HG03175 (cell line): ENCODE measurements around the gene CFAP61.
"Not testable (repeated sequence)": the region's sequence is repeated elsewhere in the genome, so short reads cannot be mapped to it uniquely, and the experiment has no call there.

Source experiments
- ATAC-seq: cut with Tn5 transposase; IDR thresholded peaks from one replicate; pipeline ENCODE4 v1.9.1; 2021; ENCODE audit warnings: mild to moderate bottlenecking, moderate library complexity; ENCODE audit not compliant: unreplicated experiment

CFAP61 gene

GRCh38 chr20:20089018-20089417 lies 36.7 kb downstream of the CFAP61 start:
- no peak for ATAC-seq

GRCh38 chr20:20089939-20090338 lies 37.6 kb downstream of the CFAP61 start:
- no peak for ATAC-seq

- ATAC-seq, result no peak
These were observed 40.5 kb downstream of the CFAP61 start for GRCh38 chr20:20092827-20093226.

GRCh38 chr20:20094410-20094809 lies 42.1 kb downstream of the CFAP61 start:
- ATAC-seq, result no peak

GRCh38 chr20:20095114-20095872 lies 43.0 kb downstream of the CFAP61 start:
- ATAC-seq, result no peak

GRCh38 chr20:20096421-20096820 lies 44.1 kb downstream of the CFAP61 start:
- no peak for ATAC-seq

- ATAC-seq, result no peak
These were observed 48.5 kb downstream of the CFAP61 start for GRCh38 chr20:20100881-20101280.

GRCh38 chr20:20102163-20102562 lies 49.8 kb downstream of the CFAP61 start:
- no peak for ATAC-seq

GRCh38 chr20:20102716-20103258 lies 50.5 kb downstream of the CFAP61 start:
- no peak for ATAC-seq

- no peak for ATAC-seq
These were observed 51.2 kb downstream of the CFAP61 start for GRCh38 chr20:20103486-20103885.

- ATAC-seq, result not testable (repeated sequence)
These were observed 70.9 kb downstream of the CFAP61 start for GRCh38 chr20:20123187-20123586.

- no peak for ATAC-seq
These were observed 78.1 kb downstream of the CFAP61 start for GRCh38 chr20:20130399-20130798.

GRCh38 chr20:20134941-20135575 lies 82.7 kb downstream of the CFAP61 start:
- ATAC-seq, result no peak

- ATAC-seq, result no peak
These were observed 84.0 kb downstream of the CFAP61 start for GRCh38 chr20:20136313-20136712.

GRCh38 chr20:20137851-20138250 lies 85.5 kb downstream of the CFAP61 start:
- no peak for ATAC-seq

GRCh38 chr20:20138301-20139064 lies 86.2 kb downstream of the CFAP61 start:
- ATAC-seq, result no peak

- ATAC-seq, result no peak
These were observed 87.1 kb downstream of the CFAP61 start for GRCh38 chr20:20139403-20139802.

GRCh38 chr20:20143165-20143564 lies 90.8 kb downstream of the CFAP61 start:
- ATAC-seq, result no peak

GRCh38 chr20:20143646-20144045 lies 91.3 kb downstream of the CFAP61 start:
- ATAC-seq, result no peak

GRCh38 chr20:20148779-20149178 lies 96.4 kb downstream of the CFAP61 start:
- ATAC-seq, result no peak

- ATAC-seq, result no peak
These were observed 97.9 kb downstream of the CFAP61 start for GRCh38 chr20:20150241-20150640.
